Measurements from ENCODE around the gene LRP1B.

Gene LRP1B

GRCh38 chr2:141782574-141782973 is 348.2 kb downstream of the LRP1B start:
- no peak for DNase-seq (ENCODE audit: low read depth in 1 of 2, low spot score in 1 of 2)

GRCh38 chr2:141778315-141778835 is 352.4 kb downstream of the LRP1B start:
- DNase-seq (ENCODE audit: low read depth in 1 of 2, low spot score in 1 of 2), result no peak

- no peak for DNase-seq (ENCODE audit: low read depth in 1 of 2, low spot score in 1 of 2)
Observed at GRCh38 chr2:141770530-141770929, 360.3 kb downstream of the LRP1B start.

GRCh38 chr2:141767691-141768090 is 363.1 kb downstream of the LRP1B start:
- DNase-seq (ENCODE audit: low read depth in 1 of 2, low spot score in 1 of 2), result no peak

- no peak for DNase-seq (ENCODE audit: low read depth in 1 of 2, low spot score in 1 of 2)
Observed at GRCh38 chr2:141767051-141767450, 363.8 kb downstream of the LRP1B start.

- DNase-seq (ENCODE audit: low read depth in 1 of 2, low spot score in 1 of 2), result no peak
Observed at GRCh38 chr2:141766225-141766624, 364.6 kb downstream of the LRP1B start.

GRCh38 chr2:141748616-141749015 is 382.2 kb downstream of the LRP1B start:
- DNase-seq (ENCODE audit: low read depth in 1 of 2, low spot score in 1 of 2), result no peak

- no peak for DNase-seq (ENCODE audit: low read depth in 1 of 2, low spot score in 1 of 2)
Observed at GRCh38 chr2:141741652-141742051, 389.2 kb downstream of the LRP1B start.

- no peak for DNase-seq (ENCODE audit: low read depth in 1 of 2, low spot score in 1 of 2)
Observed at GRCh38 chr2:141737492-141738255, 393.1 kb downstream of the LRP1B start.

- no peak for DNase-seq (ENCODE audit: low read depth in 1 of 2, low spot score in 1 of 2)
Observed at GRCh38 chr2:141736466-141736865, 394.4 kb downstream of the LRP1B start.

- no peak for DNase-seq (ENCODE audit: low read depth in 1 of 2, low spot score in 1 of 2)
Observed at GRCh38 chr2:141728886-141729285, 401.9 kb downstream of the LRP1B start.

- no peak for DNase-seq (ENCODE audit: low read depth in 1 of 2, low spot score in 1 of 2)
Observed at GRCh38 chr2:141728142-141728541, 402.7 kb downstream of the LRP1B start.

GRCh38 chr2:141724426-141724825 is 406.4 kb downstream of the LRP1B start:
- DNase-seq (ENCODE audit: low read depth in 1 of 2, low spot score in 1 of 2), result no peak

GRCh38 chr2:141723814-141724213 is 407.0 kb downstream of the LRP1B start:
- no peak for DNase-seq (ENCODE audit: low read depth in 1 of 2, low spot score in 1 of 2)

- DNase-seq (ENCODE audit: low read depth in 1 of 2, low spot score in 1 of 2), result no peak
Observed at GRCh38 chr2:141720476-141720875, 410.3 kb downstream of the LRP1B start.

- no peak for DNase-seq (ENCODE audit: low read depth in 1 of 2, low spot score in 1 of 2)
Observed at GRCh38 chr2:141714496-141714895, 416.3 kb downstream of the LRP1B start.

- no peak for DNase-seq (ENCODE audit: low read depth in 1 of 2, low spot score in 1 of 2)
Observed at GRCh38 chr2:141711627-141712026, 419.2 kb downstream of the LRP1B start.

GRCh38 chr2:141710589-141711239 is 420.1 kb downstream of the LRP1B start:
- DNase-seq (ENCODE audit: low read depth in 1 of 2, low spot score in 1 of 2), result no peak

- no peak for DNase-seq (ENCODE audit: low read depth in 1 of 2, low spot score in 1 of 2)
Observed at GRCh38 chr2:141709756-141710155, 421.1 kb downstream of the LRP1B start.

- no peak for DNase-seq (ENCODE audit: low read depth in 1 of 2, low spot score in 1 of 2)
Observed at GRCh38 chr2:141707486-141707885, 423.3 kb downstream of the LRP1B start.

- DNase-seq (ENCODE audit: low read depth in 1 of 2, low spot score in 1 of 2), result no peak
Observed at GRCh38 chr2:141704541-141704940, 426.3 kb downstream of the LRP1B start.

- DNase-seq (ENCODE audit: low read depth in 1 of 2, low spot score in 1 of 2), result no peak
Observed at GRCh38 chr2:141703501-141703900, 427.3 kb downstream of the LRP1B start.

GRCh38 chr2:141701618-141702017 is 429.2 kb downstream of the LRP1B start:
- DNase-seq (ENCODE audit: low read depth in 1 of 2, low spot score in 1 of 2), result no peak
